OCI-LY7 (cell line): ENCODE measurements around the gene CRADD. TPM values are rescaled to one million over a fixed set of nuclear protein-coding genes. Genes with fewer than 3 reads are reported as not detected.

Experiments
- BruUV-seq: library from RNA; stranded (reverse); fragments of 400-500 nt; replicated peaks from 2 replicates; lab custom pipeline; 2021; lab: Mats Ljungman, UMichigan
- CTCF ChIA-PET: fragments of 300-600 bp; sonication (Branson Sonifier 250); formaldehyde crosslinking; loops from one replicate; lab custom pipeline; 2022; ENCODE audit warnings: antibody characterized with exemption; ENCODE audit not compliant: unreplicated experiment; lab: Charles Lee
- POLR2A ChIA-PET: fragments of 300-600 bp; sonication (Branson Sonifier 250); formaldehyde crosslinking; loops from one replicate; lab custom pipeline; 2022; ENCODE audit warnings: antibody characterized with exemption; lab: Charles Lee
- DNase-seq: peaks from one replicate; pipeline ENCODE4 v3.0.0-alpha.2; 2015; ENCODE audit warnings: low spot score
- H2AFZ ChIP-seq: fragments of 200-600 bp; sonication (generic), shearing (Covaris generic); 2 replicates; pipeline ENCODE4 v1.6.1; 2014; ENCODE audit warnings: mild to moderate bottlenecking, antibody characterized with exemption, low read length, moderate library complexity
- H3K27ac ChIP-seq: fragments of 200-600 bp; sonication (generic); 2 replicates; pipeline ENCODE4 v1.5.1; 2014; ENCODE audit warnings: mixed run types, low read depth, mild to moderate bottlenecking, moderate library complexity, low read length, inconsistent platforms; ENCODE audit not compliant: poor library complexity, severe bottlenecking
- H3K36me3 ChIP-seq: fragments of 200-600 bp; sonication (generic); 2 replicates; pipeline ENCODE4 v1.6.1; 2014; ENCODE audit warnings: mild to moderate bottlenecking, antibody characterized with exemption, low read length, moderate library complexity, mixed read lengths; ENCODE audit not compliant: insufficient read depth
- H3K4me1 ChIP-seq: fragments of 200-600 bp; sonication (generic); 2 replicates; pipeline ENCODE4 v1.5.1; 2014; ENCODE audit warnings: mild to moderate bottlenecking, low read length; ENCODE audit not compliant: insufficient read depth, poor library complexity, severe bottlenecking
- H3K4me2 ChIP-seq: fragments of 200-600 bp; sonication (generic); 2 replicates; pipeline ENCODE4 v1.6.1; 2014; ENCODE audit warnings: mild to moderate bottlenecking, low read length
- H3K4me3 ChIP-seq: fragments of 200-600 bp; sonication (generic); 2 replicates; pipeline ENCODE4 v1.5.1; 2014; ENCODE audit warnings: mild to moderate bottlenecking, low read depth, low read length; ENCODE audit not compliant: poor library complexity, severe bottlenecking
- H3K79me2 ChIP-seq: fragments of 200-600 bp; sonication (generic); 2 replicates; pipeline ENCODE4 v1.6.1; 2016; ENCODE audit warnings: low read depth, mild to moderate bottlenecking, low read length, moderate library complexity, mixed read lengths; ENCODE audit not compliant: insufficient read depth
- H3K9me2 ChIP-seq: fragments of 200-600 bp; sonication (generic); 2 replicates; pipeline ENCODE4 v1.6.1; 2016; ENCODE audit warnings: mild to moderate bottlenecking, low read length, mixed read lengths; ENCODE audit not compliant: insufficient read depth
- H3K9me3 ChIP-seq: fragments of 200-600 bp; sonication (generic); 2 replicates; pipeline ENCODE4 v1.6.1; 2014; ENCODE audit warnings: mild to moderate bottlenecking, mixed run types, low read length, mixed read lengths
- H4K20me1 ChIP-seq: fragments of 200-600 bp; sonication (generic); 2 replicates; pipeline ENCODE4 v1.6.1; 2014; ENCODE audit warnings: mild to moderate bottlenecking, antibody characterized with exemption, low read length, moderate library complexity, mixed read lengths; ENCODE audit not compliant: insufficient read depth
- CTCF ChIP-seq: fragments of 200-600 bp; sonication (generic); conservative IDR thresholded peaks from 2 replicates; pipeline ENCODE4 v1.5.1; 2014; ENCODE audit warnings: mild to moderate bottlenecking, antibody characterized with exemption, low read length, moderate library complexity, mixed read lengths
- EZH2phosphoT487 ChIP-seq: fragments of 200-600 bp; sonication (generic); IDR thresholded peaks from 2 replicates; pipeline ENCODE4 v1.6.1; 2018; ENCODE audit warnings: low read depth, borderline replicate concordance, mild to moderate bottlenecking, mixed run types, antibody characterized with exemption, low read length, moderate library complexity, mixed read lengths
- intact Hi-C: fragments of 100-400 bp; cut with micrococcal nuclease; formaldehyde crosslinking; loops from one replicate; pipeline ENCODE4 v1.10.0; 2022; ENCODE audit not compliant: unreplicated experiment
- total RNA-seq, 2 experiments: library from RNA; depleted of rRNA in 1 of 2; stranded (reverse); fragments of >200 nt in 1 of 2; shearing (Covaris generic) in 1 of 2; gene quantifications; 2 replicates each; pipeline ENCODE4 v1.2.3, GENCODE V29; 2014 to 2022

The CRADD gene
- total RNA-seq, 2 experiments from 2014 or later, result 10.5 to 16.8 TPM

- CTCF ChIA-PET, result no interaction called here
- Histone ChIP-seq H3K9me3 (no peaks in the 10 kb centered on the region), H3K4me1 (peaks cover 24% of the 10 kb centered on the region), H3K4me3 (peak overlapping the region; percentile 76), H4K20me1 (no peaks in the 10 kb centered on the region), H3K36me3 (no peaks in the 10 kb centered on the region), H3K4me2 (peak overlapping the region; percentile 81), H3K9me2 (no peaks in the 10 kb centered on the region), H2AFZ (peak overlapping the region; percentile 91), H3K27ac (peak overlapping the region; percentile 86), H3K79me2 (no peaks in the 10 kb centered on the region)
- no peak for TF ChIP-seq CTCF
- TF ChIP-seq EZH2phosphoT487, result no peak
- POLR2A ChIA-PET, result interaction anchor here (0.9 to 1.1 kb wide), 4 partner anchors 12 to 107 kb away, joined by 3 to 4 read pairs (median 3); no protein-coding TSS in a partner anchor
- BruUV-seq, result TSS peak; percentile 89
- no peak for DNase-seq
- intact Hi-C loops, result loop anchor here (5.0 to 10.0 kb wide), 2 partner anchors 84 to 232 kb away; partner anchors contain the start of gene UBE2N
These were observed 574 bp upstream of the CRADD start for GRCh38 chr12:93676408-93677194.

GRCh38 chr12:93678779-93679178 is 1.6 kb downstream of the CRADD start:
- Histone ChIP-seq H3K9me2 (no peaks in the 10 kb centered on the region), H4K20me1 (no peaks in the 10 kb centered on the region), H3K79me2 (no peaks in the 10 kb centered on the region), H2AFZ (peak overlapping the region; percentile 91), H3K36me3 (no peaks in the 10 kb centered on the region), H3K4me1 (peaks cover 24% of the 10 kb centered on the region), H3K4me3 (no peak overlapping the region), H3K4me2 (peak overlapping the region; percentile 81), H3K9me3 (no peaks in the 10 kb centered on the region), H3K27ac (no peak overlapping the region)
- ChIA-PET CTCF (no interaction called here), POLR2A (interaction anchor here (0.5 to 1.2 kb wide), 3 partner anchors 237 to 1060 kb away, joined by 3 to 4 read pairs (median 3); partner anchors contain the start of gene UBE2N)
- no TSS peak for BruUV-seq
- intact Hi-C loops, result loop anchor here (5.0 to 10.0 kb wide), 2 partner anchors 86 to 234 kb away; partner anchors contain the start of gene UBE2N
- no peak for TF ChIP-seq EZH2phosphoT487
- DNase-seq, result no peak

- H3K4me2 ChIP-seq, result peak overlapping the region; percentile 29; the same call in 1 of the 2 replicates
- ChIA-PET POLR2A (interaction anchor here (1.0 to 1.2 kb wide), 2 partner anchors 86 to 237 kb away, joined by 3 read pairs; partner anchors contain the start of gene UBE2N), CTCF (no interaction called here)
- no peaks in the 10 kb centered on the region for H3K36me3 ChIP-seq
- DNase-seq, result no peak
- no peaks in the 10 kb centered on the region for H3K9me3 ChIP-seq
- no peaks in the 10 kb centered on the region for H3K9me2 ChIP-seq
- H3K4me3 ChIP-seq, result no peak overlapping the region
- H2AFZ ChIP-seq, result peak overlapping the region; percentile 49; the same call in 1 of the 2 replicates
- no peaks in the 10 kb centered on the region for H3K79me2 ChIP-seq
- peaks cover 24% of the 10 kb centered on the region for H3K4me1 ChIP-seq
- H3K27ac ChIP-seq, result no peak overlapping the region
- no TSS peak for BruUV-seq
- intact Hi-C loops, result loop anchor here (5.0 to 10.0 kb wide), 2 partner anchors 87 to 235 kb away; partner anchors contain the start of gene UBE2N
- TF ChIP-seq EZH2phosphoT487 (no peak), CTCF (no peak)
- no peaks in the 10 kb centered on the region for H4K20me1 ChIP-seq
These were observed 2.2 kb downstream of the CRADD start for GRCh38 chr12:93679308-93679925.
